GM19025 (cell line): ENCODE data around the gene RAB32.

Experiments
- ATAC-seq: cut with Tn5 transposase; IDR thresholded peaks from one replicate; pipeline ENCODE4 v1.9.1; 2021; ENCODE audit warnings: mild to moderate bottlenecking, low read depth, moderate library complexity; ENCODE audit not compliant: unreplicated experiment

RAB32 gene

GRCh38 chr6:146581968-146582367 is 38.3 kb downstream of the RAB32 start:
- no peak for ATAC-seq

- no peak for ATAC-seq
Measured at GRCh38 chr6:146582857-146583256, 39.2 kb downstream of the RAB32 start.

DNA sequence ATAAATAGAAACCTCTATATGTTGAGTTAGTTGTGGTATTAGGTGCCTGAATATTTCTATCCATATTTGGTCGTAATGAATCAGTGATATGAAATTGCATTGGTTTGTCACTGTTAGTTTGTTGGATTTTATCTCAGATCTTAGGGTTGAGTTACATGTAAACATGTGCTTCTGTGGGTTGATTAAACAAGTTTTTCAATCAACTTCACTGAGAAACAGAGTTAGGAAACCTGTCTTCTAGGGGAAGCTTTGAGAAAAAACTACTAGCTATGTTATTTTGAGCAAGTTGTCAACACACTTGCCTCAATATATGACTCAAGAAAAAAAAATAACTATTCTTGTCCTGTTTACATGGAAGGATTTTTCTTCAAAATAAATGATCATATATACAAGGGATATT is 40.3 kb downstream of the RAB32 start:
- no peak for ATAC-seq

DNA sequence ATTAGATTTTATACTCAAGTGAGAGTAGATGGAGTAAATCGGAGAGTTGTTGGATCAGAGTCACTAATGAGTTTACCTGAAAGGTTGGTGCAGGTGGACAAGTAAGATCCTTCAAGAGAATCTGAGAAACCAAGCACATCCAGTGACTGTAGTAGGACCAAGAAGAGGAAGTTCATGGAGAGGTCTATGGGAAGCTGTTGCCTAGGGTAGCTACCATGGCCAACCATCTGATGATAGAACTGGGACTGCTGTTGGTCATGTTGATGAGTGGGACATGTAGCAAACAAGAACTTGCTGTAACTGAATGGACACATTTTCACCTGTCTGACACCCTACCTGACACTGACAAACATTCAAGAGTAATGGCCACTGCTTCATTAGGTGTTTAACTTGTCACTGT is 43.8 kb downstream of the RAB32 start:
- no peak for ATAC-seq

DNA sequence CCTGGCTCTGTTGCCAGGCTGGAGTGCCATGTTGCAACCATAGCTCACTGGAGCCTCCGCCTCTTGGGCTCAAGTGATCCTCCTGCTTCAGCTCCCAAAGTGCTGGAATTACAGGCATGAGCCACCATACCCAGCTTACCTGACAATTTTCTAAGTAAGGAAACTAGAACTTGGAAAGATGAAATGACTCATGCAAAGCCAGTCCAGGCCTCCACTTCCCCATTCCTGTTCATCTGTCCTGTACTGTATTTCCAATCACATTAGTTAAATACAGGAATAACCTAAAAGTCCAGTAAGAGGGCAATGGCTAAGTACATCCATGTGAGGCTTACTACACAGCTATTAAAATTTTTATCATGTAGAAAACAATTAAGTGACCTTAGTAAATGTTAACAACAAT is 46.9 kb downstream of the RAB32 start:
- no peak for ATAC-seq

- ATAC-seq = no peak
Measured at GRCh38 chr6:146592451-146592850, 48.8 kb downstream of the RAB32 start.

GRCh38 chr6:146593986-146594385 is 50.4 kb downstream of the RAB32 start:
- no peak for ATAC-seq

GRCh38 chr6:146594495-146594894 is 50.9 kb downstream of the RAB32 start:
- no peak for ATAC-seq

GRCh38 chr6:146595972-146596731 is 52.5 kb downstream of the RAB32 start:
- ATAC-seq = no peak

GRCh38 chr6:146598772-146599405 is 55.3 kb downstream of the RAB32 start, which contains the start of gene ADGB:
TSS of gene ADGB (plus strand) at chr6:146598972. CDS start at chr6:146599041, 69 bp downstream.
- ATAC-seq = no peak

DNA sequence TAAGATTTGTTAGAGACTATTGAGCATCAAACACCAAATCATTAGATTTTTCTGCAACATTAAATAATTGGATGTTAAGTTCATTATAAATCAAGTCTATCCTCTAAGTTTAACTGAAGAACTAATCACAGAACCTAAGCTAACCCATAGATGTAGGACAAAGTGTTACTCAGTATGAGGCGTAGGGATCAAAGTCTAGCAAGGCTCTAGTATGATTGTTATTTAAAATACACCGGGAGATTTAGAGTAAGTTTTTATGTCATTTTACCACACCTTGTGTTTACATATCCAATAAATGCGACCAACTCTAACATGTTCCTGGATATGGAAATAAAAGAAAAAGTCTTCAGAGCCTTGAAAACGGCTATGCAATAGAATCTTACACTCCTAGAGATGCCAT is 57.7 kb downstream of the RAB32 start:
- no peak for ATAC-seq

DNA sequence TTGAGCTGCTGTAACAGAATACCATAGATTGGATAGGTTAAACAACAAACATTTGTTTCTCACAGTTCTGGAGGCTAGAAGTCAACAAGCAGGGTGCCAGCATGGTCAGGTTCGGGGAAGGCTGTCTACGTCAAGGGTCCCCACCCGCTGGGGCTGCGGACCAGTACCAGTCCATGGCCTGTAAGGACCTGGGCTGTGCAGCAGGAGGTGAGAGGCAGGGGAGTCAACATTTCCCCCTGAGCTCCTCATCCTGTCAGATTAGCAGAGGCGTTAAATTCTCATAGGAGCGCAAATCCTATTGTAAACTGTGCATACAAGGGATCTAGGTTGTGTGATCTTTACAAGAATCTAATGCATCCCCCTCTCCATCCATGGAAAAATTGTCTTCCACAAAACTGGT is 58.9 kb downstream of the RAB32 start:
- ATAC-seq = no peak
